GM12878 (cell line): ENCODE measurements around the gene LAT. TPM values are rescaled to one million over a fixed set of nuclear protein-coding genes. Genes with fewer than 3 reads are reported as not detected.

ENCODE experiments used
- ATF7 ChIP-seq: fragments of 450-650 bp; IDR thresholded peaks from 2 replicates; pipeline ENCODE4 v1.6.1; 2016; ENCODE audit warnings: low read depth, mild to moderate bottlenecking
- CBX5 ChIP-seq: sonication (generic); IDR thresholded peaks from 2 replicates; pipeline ENCODE4 v1.6.1; 2016; ENCODE audit warnings: low read depth, moderate library complexity, mild to moderate bottlenecking, inconsistent platforms
- CEBPB ChIP-seq, 2 experiments: fragments of 150-350 bp in 1 of 2; IDR thresholded peaks; 2 replicates each; pipeline ENCODE4 v1.6.1; 2012 to 2014; ENCODE audit warnings: low read depth in 2 of 2, low read length in 2 of 2, borderline replicate concordance in 1 of 2, inconsistent platforms in 1 of 2
- E2F4 ChIP-seq: IDR thresholded peaks from 2 replicates; pipeline ENCODE4 v1.6.1; 2012; ENCODE audit warnings: low read depth, low read length, improper control_type of control experiment
- ELK1 ChIP-seq: IDR thresholded peaks from 2 replicates; pipeline ENCODE4 v1.6.1; 2012; ENCODE audit warnings: low read depth, low read length, improper control_type of control experiment
- EP300 ChIP-seq, 2 experiments: fragments of 150-350 bp in 1 of 2; IDR thresholded peaks; 2 replicates each; pipeline ENCODE4 v1.6.1; 2011 to 2012; ENCODE audit warnings: low read depth in 2 of 2, low read length in 2 of 2, borderline replicate concordance in 1 of 2, improper control_type of control experiment in 1 of 2, inconsistent platforms in 1 of 2; ENCODE audit not compliant: control insufficient read depth in 1 of 2
- FOXK2 ChIP-seq: fragments of 450-650 bp; IDR thresholded peaks from 2 replicates; pipeline ENCODE4 v1.6.1; 2017; ENCODE audit warnings: mild to moderate bottlenecking, moderate library complexity
- LARP7 ChIP-seq: fragments of 450-650 bp; IDR thresholded peaks from 2 replicates; pipeline ENCODE4 v1.6.1; 2017; ENCODE audit warnings: mild to moderate bottlenecking
- MLLT1 ChIP-seq: fragments of 450-650 bp; IDR thresholded peaks from 2 replicates; pipeline ENCODE4 v1.6.1; 2016; ENCODE audit warnings: mild to moderate bottlenecking
- NFIC ChIP-seq: IDR thresholded peaks from 2 replicates; pipeline ENCODE4 v1.6.1; 2012; ENCODE audit warnings: low read depth, mild to moderate bottlenecking, inconsistent platforms, low read length, moderate library complexity
- NR2F1 ChIP-seq: fragments of 450-650 bp; conservative IDR thresholded peaks from 2 replicates; pipeline ENCODE4 v1.6.1; 2017; ENCODE audit warnings: mild to moderate bottlenecking
- NRF1 ChIP-seq: conservative IDR thresholded peaks from 2 replicates; pipeline ENCODE4 v1.6.1; 2011; ENCODE audit warnings: mild to moderate bottlenecking, low read depth, low read length, improper control_type of control experiment
- RCOR1 ChIP-seq: conservative IDR thresholded peaks from 2 replicates; pipeline ENCODE4 v1.6.1; 2012; ENCODE audit warnings: low read depth, low read length, improper control_type of control experiment
- SRF ChIP-seq, 2 experiments: IDR thresholded peaks; 2 replicates each; pipeline ENCODE4 v1.6.1; 2011; ENCODE audit warnings: low read depth in 2 of 2, low read length in 2 of 2, mild to moderate bottlenecking in 1 of 2, moderate library complexity in 1 of 2
- ZBTB4 ChIP-seq: fragments of 450-650 bp; formaldehyde crosslinking; IDR thresholded peaks from 2 replicates; pipeline ENCODE4 v1.4.0; 2022; ENCODE audit warnings: mild to moderate bottlenecking, moderate library complexity
- ZNF207 ChIP-seq: fragments of 450-650 bp; IDR thresholded peaks from 2 replicates; pipeline ENCODE4 v1.6.1; 2014; ENCODE audit warnings: antibody characterized with exemption, mild to moderate bottlenecking, borderline replicate concordance
- ZNF622 ChIP-seq: fragments of 450-650 bp; IDR thresholded peaks from 2 replicates; pipeline ENCODE4 v1.6.1; 2017; ENCODE audit warnings: mild to moderate bottlenecking, inconsistent platforms
- ZNF687 ChIP-seq: fragments of 450-650 bp; IDR thresholded peaks from 2 replicates; pipeline ENCODE4 v1.6.1; 2017; ENCODE audit warnings: mild to moderate bottlenecking, moderate library complexity
- polyA plus RNA-seq, 11 experiments: library from polyadenylated mRNA; depleted of rRNA in 4 of 11; unstranded in 6 of 11; stranded (reverse) in 5 of 11; fragments of >200 nt; fragmentation: Nextera tagmentation in 4 of 11; fragmentation: Illumina TruSeq in 1 of 11; extraction: Ambion mirVana in 4 of 11; extraction: Trizol in 1 of 11; gene quantifications; 1 replicate in 1 of 11; 2 replicates in 10 of 11; pipeline versions ENCODE4 v1.2.1 to v1.2.3, GENCODE V29; 2011 to 2016; ENCODE audit warnings: inconsistent platforms in 2 of 11, missing spikeins in 2 of 11, low read depth in 1 of 11
- total RNA-seq, 4 experiments: library from RNA; depleted of rRNA in 3 of 4; stranded (reverse); fragments of >200 nt in 3 of 4; fragmentation: Illumina TruSeq in 1 of 4; extraction: Trizol in 1 of 4; gene quantifications; 2 replicates each; pipeline versions ENCODE4 v1.2.1 to v1.2.3, GENCODE V29; 2013 to 2021

The LAT gene
- total and polyA plus RNA-seq, 10 of the 15 experiments (the other 5 are each of a cell fraction or from before 2014, with no cell fraction given), result 0.39 to 6.9 (median 2.0) TPM

GRCh38 chr16:29029168-29029994, 44.5 kb downstream of the LAT start (continued):
- TF ChIP-seq ELK1 (no peak), ZNF622 (no peak), FOXK2 (no peak), MLLT1 (no peak), CEBPB (IDR thresholded peaks at IDR 0.05; ENCODE audit: borderline replicate concordance in 1 of 2, low read depth in 2 of 2, low read length in 2 of 2) (no peak), NFIC (peak; percentile 35; the same call in 1 of the 2 replicates), NR2F1 (no peak), ZNF687 (peak; percentile 48; the same call in 1 of the 2 replicates), ZBTB4 (no peak), SRF (IDR thresholded peaks at IDR 0.05; ENCODE audit: low read depth in 2 of 2, low read length in 2 of 2) (no peak), EP300 (IDR thresholded peaks at IDR 0.05; ENCODE audit: borderline replicate concordance in 1 of 2, control insufficient read depth in 1 of 2, low read depth in 2 of 2, low read length in 2 of 2) (peak; percentile 11 to 45; a peak in 2 of 4 replicates), RCOR1 (no peak), NRF1 (no peak), ATF7 (peak; percentile 69; the same call in 1 of the 2 replicates), ZNF207 (no peak), LARP7 (no peak), E2F4 (no peak), CBX5 (no peak)
